Fibroblast of villous mesenchyme (primary cell): ENCODE measurements around the gene COL23A1. TPM values are rescaled to one million over a fixed set of nuclear protein-coding genes. Genes with fewer than 3 reads are reported as not detected.

ENCODE experiments used
- DNase-seq: peaks from one replicate; pipeline ENCODE4 v3.0.0-alpha.2; 2010; ENCODE audit warnings: low read depth
- H3K4me3 ChIP-seq: 2 replicates; pipeline ENCODE4 v1.5.1; 2011; ENCODE audit warnings: low read depth, mild to moderate bottlenecking, low read length
- CTCF ChIP-seq: IDR thresholded peaks from 2 replicates; pipeline ENCODE4 v1.5.1; 2012; ENCODE audit warnings: low read depth, mild to moderate bottlenecking, low read length; ENCODE audit not compliant: insufficient read depth
- total RNA-seq: library from RNA; depleted of rRNA; stranded (reverse); fragments of >200 nt; gene quantifications from 2 replicates; pipeline ENCODE4 v1.2.3, GENCODE V29; 2012

Gene COL23A1
- total RNA-seq, 1 donor, result not detected

GRCh38 chr5:178458140-178458539 lies 132.1 kb downstream of the COL23A1 start:
- DNase-seq, result no peak
- TF ChIP-seq CTCF, result no peak
- H3K4me3 ChIP-seq, result no peak overlapping the region

- H3K4me3 ChIP-seq, result no peak overlapping the region
- no peak for TF ChIP-seq CTCF
- no peak for DNase-seq
These were observed 132.7 kb downstream of the COL23A1 start for GRCh38 chr5:178457471-178457870.

- H3K4me3 ChIP-seq, result no peak overlapping the region
- no peak for TF ChIP-seq CTCF
- no peak for DNase-seq
These were observed 134.7 kb downstream of the COL23A1 start for GRCh38 chr5:178455480-178455835.

DNA sequence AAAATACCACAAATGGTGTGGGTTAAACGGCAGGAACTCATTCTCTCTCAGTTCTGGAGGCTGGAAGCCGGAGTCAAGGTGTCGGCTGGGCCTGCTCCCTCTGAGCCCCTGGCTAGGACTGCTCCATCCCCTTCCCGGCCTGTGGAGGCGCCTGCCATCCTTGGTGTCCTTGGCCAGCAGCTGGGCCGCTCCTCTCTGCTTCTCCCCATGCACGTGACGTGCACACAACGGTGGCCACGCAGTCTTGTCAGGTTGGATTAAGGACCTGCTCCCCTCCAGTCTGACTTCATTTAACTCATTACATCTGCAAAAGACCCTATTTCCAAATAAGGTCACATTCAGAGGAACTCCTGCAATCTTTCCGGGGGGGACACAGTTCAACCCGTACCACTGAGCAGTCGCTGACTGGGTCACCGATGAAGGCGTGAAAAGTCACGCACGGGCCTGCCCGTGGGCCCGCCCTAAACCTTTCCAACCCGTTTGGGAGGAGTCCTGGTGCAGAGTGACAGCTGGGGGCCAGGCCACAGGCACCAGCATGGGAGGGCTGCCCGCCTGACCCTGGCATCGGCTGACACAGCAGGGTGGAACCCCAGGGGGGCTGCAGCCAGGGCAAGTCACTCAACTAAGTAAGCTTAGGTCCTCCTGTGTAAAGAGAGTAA lies 135.2 kb downstream of the COL23A1 start:
- H3K4me3 ChIP-seq, result no peak overlapping the region
- no peak for DNase-seq
- TF ChIP-seq CTCF, result no peak

- no peak overlapping the region for H3K4me3 ChIP-seq
- TF ChIP-seq CTCF, result no peak
- DNase-seq, result no peak
These were observed 135.9 kb downstream of the COL23A1 start for GRCh38 chr5:178454303-178454702.

GRCh38 chr5:178453224-178453623 lies 137.0 kb downstream of the COL23A1 start:
- H3K4me3 ChIP-seq, result no peak overlapping the region
- TF ChIP-seq CTCF, result no peak
- no peak for DNase-seq
